ENCODE measurements around the gene PAQR8. TPM values are rescaled to one million over a fixed set of nuclear protein-coding genes. Genes with fewer than 3 reads are reported as not detected.
"Not testable (repeated sequence)": the region's sequence is repeated elsewhere in the genome, so short reads cannot be mapped to it uniquely, and the experiment has no call there.

The PAQR8 gene
- total RNA-seq, 3 donors from 2014 or later, result 1.4 to 3.4 (median 2.6) TPM

DNA sequence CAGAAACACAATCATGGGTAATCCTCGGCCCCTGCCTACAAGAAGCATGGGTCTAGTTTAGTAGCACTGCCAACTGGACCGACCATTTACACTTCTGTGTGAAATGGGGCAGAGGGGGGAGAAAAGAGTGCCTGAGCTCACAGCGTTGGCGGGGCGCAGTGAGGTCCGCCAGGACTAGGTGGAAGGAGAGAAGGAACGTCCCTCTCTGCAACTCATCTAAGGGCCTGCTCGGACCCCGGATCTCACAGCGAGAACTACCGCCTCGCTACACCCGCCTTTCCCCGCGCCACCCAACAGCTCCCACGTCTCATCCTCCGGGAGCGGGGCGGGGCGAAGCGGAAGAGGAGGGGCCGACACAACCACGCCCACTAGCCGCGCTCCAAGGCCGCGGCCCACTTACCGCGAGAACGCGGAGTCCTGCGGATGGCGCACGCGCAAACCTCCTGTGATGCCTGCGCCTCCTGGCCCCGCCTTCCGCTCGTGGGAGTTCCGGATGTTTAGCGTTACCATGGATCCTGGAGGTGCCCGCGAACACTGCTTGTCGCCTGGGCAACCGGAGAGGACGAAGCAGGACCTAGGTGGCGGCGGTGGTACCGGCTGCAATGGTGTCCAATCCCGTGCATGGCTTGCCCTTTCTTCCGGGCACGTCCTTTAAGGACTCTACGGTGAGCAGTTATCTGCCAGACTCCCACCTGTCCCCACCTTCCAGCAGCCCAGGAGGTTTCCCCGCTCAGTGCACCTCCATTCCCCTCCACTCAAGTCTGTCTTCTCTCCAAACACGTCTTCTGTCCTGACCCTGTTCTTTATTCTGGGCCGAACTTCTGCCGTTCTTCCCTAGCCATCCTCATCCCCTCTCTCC, 58.1 kb downstream of the PAQR8 start, which contains the start of gene EFHC1:
Gene EFHC1, plus strand, starts transcription at position 534 of the 859 bp plus-strand sequence. Its CDS starts 69 bp downstream, at position 603.
- peaks cover 16% of the 10 kb centered on the region for H3K4me1 Mint-ChIP-seq (ENCODE audit: low read depth)
- ATAC-seq, result peak; percentile 94 to 95
- H3K27me3 Mint-ChIP-seq (ENCODE audit: low read depth), result no peaks in the 10 kb centered on the region
- no peaks in the 10 kb centered on the region for H3K36me3 Mint-ChIP-seq (ENCODE audit: insufficient read depth)
- no peak within 1 kb of the TSS for H3K4me3 Mint-ChIP-seq
- no peaks in the 10 kb centered on the region for H3K9me3 Mint-ChIP-seq
- DNase-seq, result peak; percentile 97

DNA sequence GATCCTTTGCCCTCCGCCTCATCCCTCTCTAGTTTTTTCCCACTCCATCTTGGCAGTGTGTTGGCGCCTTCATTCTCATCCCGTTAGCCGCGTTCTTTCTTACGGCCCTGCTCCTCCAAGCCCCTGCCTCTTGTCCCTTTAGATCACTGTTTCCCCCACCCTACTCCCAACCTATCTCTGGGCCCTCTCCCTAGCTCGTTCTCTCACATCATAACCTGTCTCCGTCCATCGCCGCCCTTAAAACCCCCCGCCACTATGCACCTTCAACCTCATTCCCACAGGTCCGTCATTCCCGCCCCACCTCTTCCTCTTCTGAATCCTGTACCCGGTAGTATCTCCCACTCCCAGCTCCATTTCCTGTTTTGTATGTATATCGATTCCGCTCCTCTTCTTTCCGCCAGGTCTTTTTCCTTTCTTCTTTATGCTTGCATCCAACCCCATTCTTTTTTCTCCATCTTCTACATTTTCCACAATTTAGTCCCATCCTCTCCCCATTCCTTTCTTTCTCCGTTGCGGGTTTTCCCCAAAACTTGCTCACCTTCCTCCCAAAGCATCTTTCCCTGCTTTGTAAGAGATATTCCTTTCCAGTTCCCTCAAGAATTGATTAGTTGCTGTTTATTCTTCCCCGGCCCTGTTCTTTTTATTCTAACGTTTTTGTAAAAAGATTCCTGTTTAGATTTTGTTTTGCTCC, 58.9 kb downstream of the PAQR8 start:
- H3K4me1 Mint-ChIP-seq (ENCODE audit: low read depth), result peaks cover 10% of the 10 kb centered on the region
- no peaks in the 10 kb centered on the region for H3K9me3 Mint-ChIP-seq
- no peaks in the 10 kb centered on the region for H3K27me3 Mint-ChIP-seq (ENCODE audit: low read depth)
- H3K4me3 Mint-ChIP-seq, result no peak overlapping the region
- no peaks in the 10 kb centered on the region for H3K36me3 Mint-ChIP-seq (ENCODE audit: insufficient read depth)
- DNase-seq, result no peak
- ATAC-seq, result no peak

DNA sequence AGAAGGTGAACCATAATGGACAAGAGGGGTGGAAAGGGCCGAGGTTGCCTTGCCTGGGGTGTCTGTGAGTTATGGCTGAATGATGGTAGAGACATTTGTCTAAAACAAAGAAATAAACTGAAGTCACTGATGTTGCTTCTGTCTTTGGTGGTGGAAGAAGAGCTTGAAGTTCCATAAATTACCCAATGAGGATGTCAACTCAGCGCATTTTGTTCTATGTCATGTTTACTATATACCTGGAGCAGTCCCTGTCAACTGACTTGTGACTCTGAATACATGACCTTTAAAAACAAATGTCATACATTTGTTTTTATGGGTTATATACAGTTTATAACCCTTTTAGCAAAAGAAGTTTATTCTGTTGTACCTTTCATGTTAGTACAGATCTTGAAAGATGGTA, 60.2 kb downstream of the PAQR8 start:
- ATAC-seq (no peak), DNase-seq (no peak)
- no peaks in the 10 kb centered on the region for H3K36me3 Mint-ChIP-seq (ENCODE audit: insufficient read depth)
- peaks cover 5% of the 10 kb centered on the region for H3K4me1 Mint-ChIP-seq (ENCODE audit: low read depth)
- no peaks in the 10 kb centered on the region for H3K27me3 Mint-ChIP-seq (ENCODE audit: low read depth)
- H3K4me3 Mint-ChIP-seq, result no peak overlapping the region
- H3K9me3 Mint-ChIP-seq, result no peaks in the 10 kb centered on the region

DNA sequence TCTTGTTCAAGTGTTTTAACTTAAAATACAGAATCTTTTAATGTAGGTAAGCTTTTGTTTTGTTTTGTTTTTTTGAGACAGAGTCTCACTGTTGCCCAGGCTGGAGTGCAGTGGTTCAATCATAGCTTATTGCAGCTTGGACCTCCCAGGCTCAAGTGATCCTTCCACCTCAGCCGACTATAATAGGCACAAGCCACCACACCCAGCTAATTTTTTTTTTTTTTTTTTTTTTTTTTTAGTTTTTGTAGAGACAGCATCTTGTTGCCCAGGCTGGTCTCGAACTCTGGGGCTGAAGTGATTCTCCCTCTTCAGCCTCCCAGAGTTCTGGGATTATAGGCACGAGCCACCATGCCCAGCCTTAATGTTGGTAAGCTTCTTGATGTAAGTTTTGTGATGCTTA, 61.5 kb downstream of the PAQR8 start:
- no peak for DNase-seq
- Mint-ChIP-seq H3K4me3 (no peak overlapping the region), H3K36me3 (ENCODE audit: insufficient read depth) (no peaks in the 10 kb centered on the region), H3K4me1 (ENCODE audit: low read depth) (peaks cover 5% of the 10 kb centered on the region), H3K9me3 (no peaks in the 10 kb centered on the region), H3K27me3 (ENCODE audit: low read depth) (no peaks in the 10 kb centered on the region)
- ATAC-seq, result no peak

DNA sequence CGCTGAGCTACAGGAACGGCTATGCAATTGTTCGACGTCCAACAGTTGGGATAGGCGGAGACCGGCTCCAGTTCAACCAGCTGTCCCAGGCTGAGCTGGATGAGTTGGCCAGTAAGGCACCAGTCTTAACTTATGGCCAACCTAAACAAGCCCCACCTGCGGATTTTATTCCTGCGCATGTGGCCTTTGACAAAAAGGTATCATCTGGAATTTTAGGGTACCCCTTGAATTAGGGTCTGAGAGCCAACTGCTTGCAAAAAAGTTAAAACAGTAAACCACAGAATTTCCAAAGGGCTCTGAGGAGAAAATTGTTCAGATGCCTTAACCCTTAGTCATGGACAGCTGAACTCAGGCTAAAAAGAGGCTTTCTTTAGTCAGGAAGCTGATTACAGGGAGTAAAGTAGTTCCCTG, 62.0 kb downstream of the PAQR8 start:
- Mint-ChIP-seq H3K4me3 (no peak overlapping the region), H3K4me1 (ENCODE audit: low read depth) (peaks cover 5% of the 10 kb centered on the region)

DNA sequence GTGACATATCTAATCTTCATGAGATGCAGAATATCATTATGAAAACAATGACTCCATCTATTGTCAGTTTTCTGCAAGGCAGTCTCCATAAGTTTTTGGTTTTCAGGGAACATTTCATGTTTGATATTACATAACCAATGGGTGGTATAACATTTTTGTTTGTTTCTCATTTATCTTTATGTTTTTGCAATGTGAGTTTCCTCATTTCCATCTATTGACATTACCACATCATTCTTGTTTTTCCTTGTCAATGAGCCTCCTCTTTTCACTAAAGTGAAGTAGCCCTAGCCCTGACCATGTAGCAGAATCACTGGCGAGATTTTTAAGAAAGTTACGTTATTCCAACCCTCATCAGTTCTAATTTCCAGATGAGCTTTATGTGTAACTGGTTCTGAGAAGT, 62.6 kb downstream of the PAQR8 start:
- Mint-ChIP-seq H3K36me3 (ENCODE audit: insufficient read depth) (no peaks in the 10 kb centered on the region), H3K4me3 (no peak overlapping the region), H3K9me3 (no peaks in the 10 kb centered on the region), H3K4me1 (ENCODE audit: low read depth) (peaks cover under 1% of the 10 kb centered on the region), H3K27me3 (ENCODE audit: low read depth) (no peaks in the 10 kb centered on the region)
- DNase-seq (no peak), ATAC-seq (no peak)

More for the DNA sequence above, 62.0 kb downstream of the PAQR8 start:
- H3K27me3 Mint-ChIP-seq (ENCODE audit: low read depth), result no peaks in the 10 kb centered on the region
- ATAC-seq (no peak), DNase-seq (no peak)
- H3K9me3 Mint-ChIP-seq, result no peaks in the 10 kb centered on the region
- no peaks in the 10 kb centered on the region for H3K36me3 Mint-ChIP-seq (ENCODE audit: insufficient read depth)

DNA sequence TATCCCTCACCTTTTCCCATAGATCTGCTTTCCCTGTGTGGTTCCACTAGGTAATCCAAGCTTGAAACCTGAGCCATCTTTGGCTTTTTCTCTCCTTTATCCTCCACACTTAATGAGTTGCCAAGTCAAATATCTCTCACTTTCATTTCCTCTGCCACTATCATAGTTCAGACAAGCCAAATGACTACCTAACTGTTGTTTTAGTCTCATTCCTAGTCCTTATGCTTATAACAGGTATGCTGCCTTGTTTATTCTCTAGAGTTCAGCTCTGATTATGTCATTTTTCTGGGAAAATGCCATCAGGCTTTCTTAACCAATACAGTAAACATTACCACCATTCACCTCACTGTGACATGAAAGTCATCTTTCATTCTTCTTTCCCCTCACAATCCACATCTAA, 64.7 kb downstream of the PAQR8 start:
- no peaks in the 10 kb centered on the region for H3K27me3 Mint-ChIP-seq (ENCODE audit: low read depth)
- H3K4me3 Mint-ChIP-seq, result no peak overlapping the region
- ATAC-seq (no peak), DNase-seq (no peak)
- H3K9me3 Mint-ChIP-seq, result no peaks in the 10 kb centered on the region
- peaks cover 6% of the 10 kb centered on the region for H3K36me3 Mint-ChIP-seq (ENCODE audit: insufficient read depth)
- no peaks in the 10 kb centered on the region for H3K4me1 Mint-ChIP-seq (ENCODE audit: low read depth)

DNA sequence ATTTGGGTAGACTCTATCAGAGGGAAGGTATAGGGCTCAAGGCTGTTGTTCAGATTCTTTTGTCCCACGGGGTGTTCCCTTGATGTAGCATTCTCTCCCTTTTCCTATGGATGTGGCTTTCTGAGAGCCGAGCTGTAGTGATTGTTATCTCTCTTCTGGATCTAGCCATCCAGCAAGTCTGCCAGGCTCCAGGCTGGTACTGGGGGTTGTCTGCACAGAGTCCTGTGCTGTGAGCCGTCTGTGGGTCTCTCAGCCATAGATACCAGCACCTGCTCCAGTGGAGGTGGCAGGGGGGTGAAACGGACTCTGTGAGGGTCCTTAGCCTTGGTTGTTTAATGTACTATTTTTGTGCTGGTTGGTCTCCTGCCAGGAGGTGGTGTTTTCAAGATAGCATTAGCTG, 71.3 kb downstream of the PAQR8 start:
- not testable (repeated sequence) for H3K4me3 Mint-ChIP-seq; DNase-seq; H3K4me1 Mint-ChIP-seq (ENCODE audit: low read depth); H3K9me3 Mint-ChIP-seq; ATAC-seq; H3K27me3 Mint-ChIP-seq (ENCODE audit: low read depth)
- peaks cover 15% of the 10 kb centered on the region for H3K36me3 Mint-ChIP-seq (ENCODE audit: insufficient read depth)

DNA sequence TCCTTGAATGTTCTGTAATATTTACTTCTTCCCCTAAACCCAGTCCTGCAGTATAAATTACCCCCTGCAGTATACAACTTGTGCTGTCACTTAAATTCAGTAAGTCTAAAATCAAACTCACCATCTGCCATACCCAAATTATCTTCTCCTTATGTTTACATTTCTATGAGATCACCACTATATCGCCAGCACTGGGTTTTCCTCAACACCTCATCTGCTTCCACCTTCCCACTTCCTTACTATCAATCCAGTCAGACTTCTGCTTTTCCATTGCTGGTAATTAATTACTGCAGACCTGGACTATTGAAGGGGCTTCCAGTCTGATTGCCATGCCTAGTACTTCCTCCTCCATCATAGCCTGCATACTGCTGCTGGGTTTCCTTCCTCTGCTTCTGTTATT, 73.4 kb downstream of the PAQR8 start:
- no peaks in the 10 kb centered on the region for H3K27me3 Mint-ChIP-seq (ENCODE audit: low read depth)
- H3K4me3 Mint-ChIP-seq, result no peak overlapping the region
- peaks cover 12% of the 10 kb centered on the region for H3K36me3 Mint-ChIP-seq (ENCODE audit: insufficient read depth)
- H3K4me1 Mint-ChIP-seq (ENCODE audit: low read depth), result no peaks in the 10 kb centered on the region
- H3K9me3 Mint-ChIP-seq, result no peaks in the 10 kb centered on the region
- ATAC-seq, result no peak
- no peak for DNase-seq

DNA sequence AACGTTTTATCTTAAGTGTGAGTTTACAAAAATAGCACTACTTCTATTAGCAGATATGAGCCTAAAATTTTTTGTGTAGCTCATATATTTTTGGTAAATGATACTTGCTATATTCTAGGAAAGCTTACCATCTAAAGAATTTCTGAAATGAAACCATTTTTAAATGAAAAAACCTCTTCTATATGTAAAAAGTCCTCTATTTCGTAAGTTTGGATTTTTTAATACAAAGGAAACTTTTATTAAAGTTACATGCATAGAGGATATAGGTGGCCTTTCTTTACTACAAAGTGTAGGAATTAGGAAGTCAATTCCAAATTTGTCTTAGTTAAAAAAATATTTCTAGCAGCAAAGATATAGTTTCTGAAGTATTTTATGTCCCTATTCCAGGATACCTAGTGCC, 77.0 kb downstream of the PAQR8 start:
- no peak overlapping the region for H3K4me3 Mint-ChIP-seq
- H3K36me3 Mint-ChIP-seq (ENCODE audit: insufficient read depth), result peaks cover 9% of the 10 kb centered on the region
- no peaks in the 10 kb centered on the region for H3K27me3 Mint-ChIP-seq (ENCODE audit: low read depth)
- ATAC-seq (no peak), DNase-seq (no peak)
- no peaks in the 10 kb centered on the region for H3K9me3 Mint-ChIP-seq
- no peaks in the 10 kb centered on the region for H3K4me1 Mint-ChIP-seq (ENCODE audit: low read depth)

DNA sequence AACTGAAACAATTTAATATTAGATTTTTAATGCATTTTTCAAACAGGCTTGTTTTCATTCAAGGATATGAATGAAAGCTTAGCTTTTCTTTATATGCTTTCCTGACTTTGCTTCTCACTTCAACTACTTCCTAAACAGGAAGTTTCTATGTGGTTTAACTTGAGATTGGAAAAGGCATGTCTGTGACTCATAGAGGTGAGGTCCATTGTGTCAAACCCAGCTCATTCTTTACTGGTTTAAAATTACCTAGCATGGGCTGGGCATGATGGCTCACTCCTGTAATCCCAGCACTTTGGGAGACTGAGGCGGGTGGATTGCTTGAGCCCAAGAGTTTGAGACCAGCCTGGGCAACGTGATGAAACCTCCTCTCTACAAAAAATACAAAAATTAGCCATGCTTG, 92.6 kb downstream of the PAQR8 start:
- H3K9me3 Mint-ChIP-seq, result peaks cover 21% of the 10 kb centered on the region
- peaks cover 13% of the 10 kb centered on the region for H3K36me3 Mint-ChIP-seq (ENCODE audit: insufficient read depth)
- no peaks in the 10 kb centered on the region for H3K4me1 Mint-ChIP-seq (ENCODE audit: low read depth)
- no peak for ATAC-seq
- no peak overlapping the region for H3K4me3 Mint-ChIP-seq
- DNase-seq, result no peak
- H3K27me3 Mint-ChIP-seq (ENCODE audit: low read depth), result no peaks in the 10 kb centered on the region

DNA sequence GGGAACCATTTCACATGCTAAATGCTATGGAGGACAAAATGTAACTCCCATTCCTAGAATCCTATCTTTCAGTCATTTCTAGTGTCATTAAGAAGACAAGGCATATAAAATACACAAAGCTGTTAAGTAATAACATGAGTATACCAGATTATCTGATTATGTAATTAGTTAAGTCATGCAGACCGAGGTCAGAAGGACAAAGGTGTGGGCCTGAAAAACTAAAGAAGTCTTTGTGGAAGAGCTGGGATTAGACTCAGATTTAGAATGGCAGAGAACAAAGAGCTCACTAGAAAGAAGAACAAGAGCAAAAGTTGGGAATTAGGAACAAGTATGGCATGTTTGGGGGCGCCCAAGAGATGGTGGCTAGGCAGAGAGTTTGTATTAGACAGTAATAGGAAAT, 95.1 kb downstream of the PAQR8 start:
- DNase-seq, result no peak
- ATAC-seq, result no peak

More for the DNA sequence above, 95.1 kb downstream of the PAQR8 start:
- no peaks in the 10 kb centered on the region for H3K27me3 Mint-ChIP-seq (ENCODE audit: low read depth)
- H3K9me3 Mint-ChIP-seq, result peaks cover 4% of the 10 kb centered on the region
- no peaks in the 10 kb centered on the region for H3K36me3 Mint-ChIP-seq (ENCODE audit: insufficient read depth)
- no peaks in the 10 kb centered on the region for H3K4me1 Mint-ChIP-seq (ENCODE audit: low read depth)
- no peak overlapping the region for H3K4me3 Mint-ChIP-seq

All from activated T-cell treated with anti-CD3 and anti-CD28 coated beads, Interleukin-2, amount 50 U/mL, for 4 hours (primary cell).